Activated T-helper 1 cell treated with anti-CD3 and anti-CD28 coated beads, Interleukin-2, amount 50 U/mL, for 16 hours (primary cell): ENCODE data around the gene ABCC1.
"Not testable (repeated sequence)": the region's sequence is repeated elsewhere in the genome, so short reads cannot be mapped to it uniquely, and the experiment has no call there.

Experiments
- DNase-seq, 2 donors: peaks; one replicate each; pipeline ENCODE4 v3.0.0-alpha.2; 2020; ENCODE audit warnings: low read depth in 1 of 2, low spot score in 1 of 2

ABCC1 gene

DNA sequence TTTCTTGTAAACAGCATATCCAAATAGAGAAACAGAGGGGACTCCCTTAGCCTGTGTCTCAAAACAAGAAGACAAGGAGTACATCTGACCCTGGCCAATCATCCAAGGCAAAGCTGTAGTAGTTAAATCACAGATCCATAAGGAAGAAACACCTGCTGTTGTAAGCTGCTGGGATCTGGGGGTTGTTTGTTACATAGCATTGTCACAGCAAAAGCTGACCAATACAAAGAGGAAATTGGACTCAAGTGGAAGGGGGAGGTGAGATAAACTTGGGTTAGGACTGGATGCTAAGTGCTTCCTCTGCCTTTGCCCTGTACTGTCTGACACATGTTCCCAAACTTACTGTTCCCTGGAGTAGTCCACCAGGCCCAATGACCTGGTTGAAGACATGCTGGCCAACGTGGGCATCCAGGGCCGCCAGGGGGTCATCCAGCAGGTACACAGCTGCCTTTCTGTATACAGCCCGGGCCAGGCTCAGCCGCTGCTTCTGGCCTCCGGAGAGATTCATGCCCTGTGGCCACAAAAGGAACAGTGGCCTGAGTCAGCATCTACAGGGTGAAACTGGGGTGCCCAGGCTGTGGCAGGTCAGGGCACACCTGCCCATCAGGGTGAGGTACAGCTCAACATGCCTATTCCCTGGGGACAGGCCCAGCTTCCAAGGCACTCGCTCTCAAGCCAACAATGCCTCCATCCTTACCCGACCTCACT is 229.2 kb downstream of the ABCC1 start:
- no peak for DNase-seq

DNA sequence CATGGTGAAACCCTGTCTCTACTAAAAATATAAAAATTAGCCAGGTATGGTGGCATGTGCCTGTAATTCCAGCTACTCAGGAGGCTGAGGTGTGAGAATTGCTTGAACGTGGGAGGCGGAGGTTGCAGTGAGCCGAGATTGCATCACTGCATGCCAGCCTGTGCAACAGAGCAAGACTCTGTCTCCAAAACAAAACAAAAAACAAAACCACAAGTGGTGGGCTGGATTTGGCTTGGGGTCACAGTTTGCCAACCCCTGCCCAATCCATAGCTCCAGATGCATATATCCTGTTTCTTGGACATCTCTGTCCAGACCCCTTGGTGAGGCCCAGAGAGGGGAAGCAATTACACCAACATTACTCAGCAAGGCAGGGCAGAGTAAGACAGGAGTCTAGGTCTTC is 232.3 kb downstream of the ABCC1 start:
- DNase-seq: not testable (repeated sequence)

DNA sequence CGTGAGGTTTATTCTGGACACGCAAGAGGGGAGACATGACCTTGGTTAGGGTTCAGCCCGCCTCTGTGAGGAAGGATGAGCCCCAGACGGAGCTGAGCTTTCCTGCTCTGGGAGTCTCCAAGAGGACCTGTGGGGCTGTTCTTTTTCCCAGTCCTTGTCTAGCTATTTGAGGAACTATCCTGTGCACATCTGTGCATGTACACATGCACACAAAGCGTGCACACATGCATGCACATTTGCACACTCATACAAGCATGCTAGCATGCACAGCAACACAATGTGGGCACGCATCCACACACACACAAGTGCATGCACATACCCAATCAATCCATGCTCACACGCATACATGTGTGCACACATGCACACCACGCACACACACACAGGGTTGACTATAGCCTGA is 233.5 kb downstream of the ABCC1 start:
- DNase-seq: no peak

DNA sequence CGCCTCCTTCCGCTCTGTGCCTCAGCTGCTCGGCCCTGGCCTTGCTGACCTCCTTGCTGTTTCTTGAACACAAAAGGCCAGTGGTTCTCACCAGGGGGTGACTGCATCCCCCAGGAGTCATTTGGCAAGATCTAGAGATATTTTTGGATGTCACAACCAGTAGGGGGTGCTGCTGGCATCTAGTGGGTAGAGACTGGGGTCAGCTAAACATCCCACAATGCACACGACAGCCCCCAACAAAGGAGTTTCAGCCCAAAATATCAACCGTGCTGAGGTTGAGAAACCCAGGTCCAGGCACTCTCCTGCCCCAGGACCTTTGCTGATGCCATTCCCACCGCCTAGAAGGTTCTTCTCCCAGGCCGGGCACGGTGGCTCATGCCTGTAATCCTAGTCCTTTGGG is 234.1 kb downstream of the ABCC1 start:
- DNase-seq: no peak

DNA sequence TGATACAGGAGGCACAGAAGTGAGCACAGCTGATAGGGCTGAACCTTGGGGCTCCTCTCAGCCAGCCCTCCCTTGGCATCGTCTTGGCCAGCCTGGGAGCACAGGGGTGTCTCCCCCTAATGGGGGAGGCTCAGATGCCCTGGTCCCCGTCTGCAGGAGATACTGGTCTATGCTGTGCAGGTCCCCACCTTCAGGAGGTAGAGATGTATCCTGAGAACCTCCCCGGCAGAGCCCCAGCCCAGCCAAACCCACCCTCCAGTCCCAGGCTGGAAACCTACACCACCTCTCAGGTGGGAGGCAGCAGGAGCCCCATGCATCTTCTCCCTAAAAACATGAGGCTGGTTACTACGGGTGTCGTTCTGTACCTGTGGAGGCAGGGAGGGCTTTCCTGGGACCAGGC is 235.2 kb downstream of the ABCC1 start:
- no peak for DNase-seq

DNA sequence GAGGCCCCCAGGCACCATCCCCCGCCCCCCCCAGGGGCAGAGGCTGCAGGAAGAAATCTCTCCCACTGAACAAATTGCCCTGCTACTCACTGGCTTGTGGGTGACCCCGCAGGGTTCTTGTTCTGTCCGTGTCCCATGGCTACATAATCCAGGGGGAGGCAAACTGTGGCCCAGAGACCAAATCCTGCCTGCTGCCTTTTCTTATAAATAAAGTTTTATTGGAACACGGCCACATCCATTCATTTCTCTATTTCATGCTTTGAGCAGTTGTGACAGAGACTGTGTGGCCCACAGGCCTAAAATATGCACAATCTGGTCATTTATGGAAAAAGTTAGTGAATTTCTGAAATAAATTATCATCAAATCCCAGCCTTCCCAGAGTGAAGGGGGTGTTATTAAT is 235.7 kb downstream of the ABCC1 start:
- no peak for DNase-seq

DNA sequence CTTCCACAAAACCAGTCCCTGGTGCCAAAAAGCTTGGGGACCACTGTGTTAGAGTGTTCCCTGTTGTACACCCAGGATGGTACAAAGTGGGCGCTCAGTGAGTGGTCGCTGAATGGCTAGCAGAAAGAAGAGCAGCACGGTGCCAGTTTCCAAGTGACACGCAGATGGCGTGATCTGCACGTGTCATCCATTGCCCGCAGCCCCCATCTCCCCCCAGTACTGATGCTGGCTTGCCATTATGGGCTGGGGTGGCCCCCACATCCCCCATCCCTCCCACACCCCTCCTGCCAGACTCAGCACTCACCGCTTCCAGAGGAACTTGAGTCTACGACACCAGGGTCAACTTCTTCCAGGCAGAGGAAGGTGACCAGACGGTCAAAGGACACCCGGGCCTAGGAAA is 237.4 kb downstream of the ABCC1 start:
- DNase-seq: no peak

DNA sequence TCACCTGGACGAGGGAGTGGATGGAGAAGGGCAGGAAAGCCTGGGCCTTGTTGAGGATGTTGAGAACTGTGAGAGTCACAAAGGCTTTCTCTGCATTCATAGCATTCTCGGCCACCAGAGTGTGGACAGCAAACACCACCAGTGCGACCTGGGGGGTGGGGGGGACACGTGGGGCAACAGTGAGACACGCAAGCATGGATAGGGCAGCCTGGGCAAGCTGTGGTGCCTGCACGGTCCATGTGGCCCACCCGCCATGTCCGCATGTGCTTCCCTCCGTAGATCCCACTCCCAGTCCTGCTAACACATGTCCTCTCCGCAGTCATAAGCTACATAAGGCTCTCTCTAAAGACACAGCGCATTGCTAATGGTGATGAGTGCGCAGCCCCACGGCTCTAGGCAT is 239.4 kb downstream of the ABCC1 start:
- no peak for DNase-seq

DNA sequence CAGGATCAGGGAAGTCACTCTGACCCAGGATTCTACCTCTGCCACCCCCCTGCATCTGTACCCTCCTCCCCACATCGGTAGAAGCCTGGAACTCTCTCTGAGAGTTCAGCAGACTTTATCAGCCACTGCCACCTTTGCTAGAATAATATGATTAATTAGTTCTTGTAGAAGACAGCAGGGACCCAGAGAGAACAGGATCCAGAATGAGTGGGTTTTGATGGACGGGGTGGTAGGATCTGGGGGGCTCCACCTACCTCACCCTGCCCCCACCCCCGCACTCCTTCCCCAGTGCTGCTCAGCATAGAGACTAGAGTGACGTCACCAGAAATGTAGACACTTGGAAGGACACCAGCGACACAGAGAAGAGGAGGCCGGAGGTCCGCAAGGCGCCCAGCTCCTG is 240.4 kb downstream of the ABCC1 start:
- no peak for DNase-seq

DNA sequence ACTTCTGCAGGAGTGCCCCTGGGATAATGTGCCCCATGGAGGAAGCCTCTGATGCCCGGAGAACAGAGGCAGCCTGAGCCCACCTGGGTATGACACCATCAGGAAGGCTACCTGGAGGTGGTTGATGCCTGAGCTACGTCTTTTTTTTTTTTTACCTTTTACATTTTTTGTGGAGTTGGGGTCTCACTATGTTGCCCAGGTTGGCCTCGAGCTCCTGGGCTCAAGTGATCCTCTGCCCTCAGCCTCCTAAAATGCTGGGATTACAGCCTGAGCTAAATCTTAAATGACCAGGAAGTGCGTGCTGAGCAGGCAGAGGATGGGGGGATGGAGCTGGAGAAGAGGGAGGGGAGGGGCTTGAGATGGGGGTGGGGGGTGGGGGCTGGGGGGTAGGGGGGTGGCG is 241.1 kb downstream of the ABCC1 start:
- DNase-seq: no peak

DNA sequence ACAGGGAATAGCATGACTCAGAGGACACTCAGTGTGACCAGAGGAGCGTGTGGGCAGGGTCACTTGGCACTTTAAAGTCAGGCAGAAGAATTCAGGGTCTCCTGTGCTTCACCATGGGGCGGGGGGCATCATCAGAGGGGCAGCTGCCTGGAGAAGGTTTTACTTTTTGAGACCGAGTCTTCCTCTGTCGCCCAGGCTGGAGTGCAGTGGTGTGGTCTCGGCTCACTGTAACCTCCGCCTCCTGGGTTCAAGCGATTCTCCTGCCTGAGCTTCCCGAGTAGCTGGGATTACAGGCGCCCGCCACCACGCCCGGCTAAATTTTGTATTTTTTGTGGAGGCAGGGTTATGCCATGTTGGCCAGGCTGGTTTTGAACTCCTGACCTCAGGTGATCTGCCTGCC is 241.6 kb downstream of the ABCC1 start:
- DNase-seq: not testable (repeated sequence)

DNA sequence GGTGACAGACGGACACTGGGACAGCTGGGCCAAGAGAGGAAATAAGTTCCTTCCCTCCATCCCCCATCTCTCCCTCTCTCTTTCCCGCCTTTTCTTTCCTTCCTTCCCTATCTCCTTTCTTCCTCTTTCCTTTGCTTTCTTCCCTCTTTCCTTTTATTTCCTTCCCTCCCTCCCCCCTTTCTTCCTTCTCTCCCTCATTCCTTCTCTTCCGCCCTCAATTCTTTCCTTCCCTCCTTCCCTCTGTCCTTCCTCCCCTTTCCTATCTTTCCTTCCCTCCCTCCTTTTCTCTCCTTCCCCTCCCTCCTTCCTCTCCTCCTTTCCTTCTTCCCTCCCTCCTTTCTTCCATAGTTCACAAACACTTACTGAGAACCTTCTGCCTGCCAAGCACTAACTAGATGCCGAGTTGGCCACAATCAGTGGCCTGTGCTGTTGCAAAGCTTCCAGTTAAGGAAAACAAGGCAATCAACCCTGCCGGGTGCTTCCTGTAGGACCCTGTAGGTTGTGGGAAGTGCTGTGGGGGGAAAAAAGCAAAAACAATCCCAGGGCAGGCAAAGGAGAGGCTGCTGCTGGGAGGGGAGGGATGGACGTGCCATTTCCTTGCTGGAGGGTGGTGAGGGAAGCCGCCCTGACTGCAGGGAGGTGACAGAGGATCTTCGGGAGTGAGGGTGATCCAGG is 242.2 kb downstream of the ABCC1 start:
- no peak for DNase-seq
